DMS 273 (cell line): ENCODE data around the gene FAM171A1.

ENCODE experiments used
- DNase-seq: peaks from one replicate; lab custom pipeline; 2025; ENCODE audit not compliant: unreplicated experiment; lab: John Stamatoyannopoulos, UW

FAM171A1 gene

GRCh38 chr10:15252396-15252795 lies 118.7 kb downstream of the FAM171A1 start:
- no peak for DNase-seq

- no peak for DNase-seq
Observed at GRCh38 chr10:15251791-15252380, 119.2 kb downstream of the FAM171A1 start.

DNA sequence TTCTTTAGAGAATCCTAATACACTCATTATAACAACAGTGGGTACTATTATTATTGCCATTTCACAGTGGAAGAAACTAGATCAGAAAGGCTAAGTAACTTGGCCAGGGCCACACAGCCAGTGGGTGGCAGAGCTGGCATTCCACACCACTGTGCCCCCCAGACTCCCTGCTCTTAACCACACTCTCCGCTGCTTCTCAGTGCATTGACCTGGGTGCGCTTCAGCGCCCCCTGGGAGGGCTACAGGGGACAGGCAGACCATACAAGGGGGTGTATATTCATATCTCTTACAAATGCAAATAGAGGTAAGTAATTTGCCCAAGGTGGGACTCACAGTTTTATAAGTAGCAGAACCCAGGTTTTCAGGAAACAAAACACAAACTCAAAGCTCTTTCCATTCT lies 125.6 kb downstream of the FAM171A1 start:
- DNase-seq = peak; percentile 31

GRCh38 chr10:15244635-15245197 lies 126.4 kb downstream of the FAM171A1 start:
- no peak for DNase-seq

- no peak for DNase-seq
Observed at GRCh38 chr10:15242261-15242840, 128.7 kb downstream of the FAM171A1 start.

GRCh38 chr10:15241306-15241705 lies 129.8 kb downstream of the FAM171A1 start:
- DNase-seq = peak; percentile 58

- DNase-seq = no peak
Observed at GRCh38 chr10:15238555-15239335, 132.3 kb downstream of the FAM171A1 start.

- peak; percentile 14 for DNase-seq
Observed at GRCh38 chr10:15237351-15237750, 133.7 kb downstream of the FAM171A1 start.

GRCh38 chr10:15236340-15236739 lies 134.7 kb downstream of the FAM171A1 start:
- no peak for DNase-seq

DNA sequence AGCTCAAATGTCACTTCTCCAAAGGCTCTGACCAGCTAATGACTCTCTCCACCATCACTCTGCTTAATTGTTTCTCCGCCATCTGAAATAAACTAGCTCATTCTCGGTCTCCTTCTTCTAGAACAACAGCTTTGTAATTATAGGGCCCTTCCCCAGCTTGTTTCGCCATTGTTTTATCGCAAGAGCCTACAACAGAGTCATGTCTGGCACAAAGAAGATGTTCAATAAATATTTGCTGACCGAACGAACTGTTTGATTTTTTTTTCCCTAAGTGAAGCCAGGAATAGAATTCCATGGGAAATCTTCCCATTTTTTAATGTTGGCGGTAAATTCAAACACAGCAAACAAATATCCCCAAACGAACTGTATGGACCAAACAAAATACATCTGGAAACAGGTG lies 138.8 kb downstream of the FAM171A1 start:
- no peak for DNase-seq

DNA sequence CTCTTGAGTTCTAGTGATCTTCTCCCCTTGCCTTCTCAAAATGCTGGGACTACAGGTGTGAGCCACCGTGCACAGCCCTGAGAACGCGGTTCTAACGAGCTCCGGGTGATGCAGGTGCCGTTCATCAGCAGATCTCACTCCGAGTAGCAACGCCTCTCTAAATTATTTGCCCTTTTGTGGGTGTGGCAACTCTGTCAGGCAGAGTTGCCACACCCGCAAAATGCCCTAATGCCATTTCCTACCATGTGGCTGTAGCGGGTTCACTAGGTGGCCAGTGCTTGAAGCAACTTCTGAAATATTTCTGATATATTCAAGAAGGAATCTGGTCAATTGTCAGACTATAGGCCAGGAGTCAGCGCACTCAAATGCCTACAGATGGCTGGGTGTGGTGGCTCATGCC lies 139.7 kb downstream of the FAM171A1 start:
- DNase-seq = no peak

DNA sequence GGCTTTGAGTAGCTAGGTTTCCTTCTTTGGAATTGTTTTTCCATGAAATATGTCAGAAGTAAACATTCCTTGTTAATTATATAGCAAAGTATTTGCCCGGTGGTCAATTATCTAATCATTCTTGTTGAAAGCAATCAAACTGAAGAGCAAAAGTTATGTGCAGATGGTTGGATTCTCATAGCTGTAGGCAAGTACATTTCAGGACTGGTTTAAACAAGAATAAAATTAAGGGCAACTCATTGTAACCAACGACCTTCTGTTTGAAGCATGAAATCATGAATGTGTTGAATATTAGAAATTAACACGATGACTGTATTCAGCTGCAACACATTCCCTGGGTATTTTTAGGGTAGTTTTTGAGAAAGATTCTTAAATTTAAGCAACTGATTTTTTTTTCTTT lies 140.8 kb downstream of the FAM171A1 start:
- no peak for DNase-seq

GRCh38 chr10:15229268-15229667 lies 141.8 kb downstream of the FAM171A1 start:
- no peak for DNase-seq

GRCh38 chr10:15228426-15228825 lies 142.7 kb downstream of the FAM171A1 start:
- no peak for DNase-seq

GRCh38 chr10:15227611-15228372 lies 143.3 kb downstream of the FAM171A1 start:
- no peak for DNase-seq

- no peak for DNase-seq
Observed at GRCh38 chr10:15225511-15225910, 145.6 kb downstream of the FAM171A1 start.

GRCh38 chr10:15224948-15225347 lies 146.1 kb downstream of the FAM171A1 start:
- DNase-seq = no peak

DNA sequence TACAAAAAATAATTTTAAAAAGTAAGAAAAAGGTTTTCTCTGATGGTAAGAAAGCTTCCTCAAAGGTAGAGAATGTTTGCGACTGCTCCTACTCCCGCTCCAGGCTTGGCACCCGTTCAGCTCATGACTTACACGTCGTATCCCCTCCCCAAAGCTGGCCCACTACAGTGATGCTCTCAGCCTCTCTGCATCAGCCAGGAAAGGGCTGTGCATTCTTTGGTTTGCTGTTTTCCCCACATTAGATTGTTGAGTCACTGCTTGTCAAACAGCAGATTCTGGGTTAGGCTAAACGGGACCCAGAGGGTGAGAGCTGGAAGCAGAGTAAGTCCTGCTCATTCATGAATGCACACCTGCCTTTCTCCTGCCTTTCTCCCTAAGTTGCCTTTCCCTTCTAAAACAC lies 147.9 kb downstream of the FAM171A1 start:
- no peak for DNase-seq

DNA sequence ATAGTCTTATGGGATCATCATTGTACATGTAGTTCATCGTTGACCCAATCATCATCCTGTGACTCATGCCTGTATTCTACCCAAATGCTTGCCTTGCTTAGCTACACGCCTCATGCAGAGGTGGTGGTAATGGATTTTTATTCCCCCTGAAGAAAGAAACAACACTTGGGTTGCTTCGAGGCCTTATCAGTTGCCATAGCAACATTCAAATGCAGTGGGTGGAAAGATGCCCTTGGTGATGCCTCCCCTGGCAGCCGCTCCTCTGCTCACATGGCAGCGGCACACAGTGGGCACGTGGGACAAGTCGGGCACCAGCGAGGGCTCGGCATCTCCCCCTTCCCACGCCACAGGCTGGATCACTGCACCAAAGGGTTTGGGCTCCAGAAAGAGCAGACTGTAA lies 148.6 kb downstream of the FAM171A1 start:
- no peak for DNase-seq

GRCh38 chr10:15220445-15220844 lies 150.6 kb downstream of the FAM171A1 start:
- DNase-seq = no peak

GRCh38 chr10:15216700-15217099 lies 154.4 kb downstream of the FAM171A1 start:
- DNase-seq = no peak
